Measurements from ENCODE around the gene SAMD7.

Gene SAMD7

DNA sequence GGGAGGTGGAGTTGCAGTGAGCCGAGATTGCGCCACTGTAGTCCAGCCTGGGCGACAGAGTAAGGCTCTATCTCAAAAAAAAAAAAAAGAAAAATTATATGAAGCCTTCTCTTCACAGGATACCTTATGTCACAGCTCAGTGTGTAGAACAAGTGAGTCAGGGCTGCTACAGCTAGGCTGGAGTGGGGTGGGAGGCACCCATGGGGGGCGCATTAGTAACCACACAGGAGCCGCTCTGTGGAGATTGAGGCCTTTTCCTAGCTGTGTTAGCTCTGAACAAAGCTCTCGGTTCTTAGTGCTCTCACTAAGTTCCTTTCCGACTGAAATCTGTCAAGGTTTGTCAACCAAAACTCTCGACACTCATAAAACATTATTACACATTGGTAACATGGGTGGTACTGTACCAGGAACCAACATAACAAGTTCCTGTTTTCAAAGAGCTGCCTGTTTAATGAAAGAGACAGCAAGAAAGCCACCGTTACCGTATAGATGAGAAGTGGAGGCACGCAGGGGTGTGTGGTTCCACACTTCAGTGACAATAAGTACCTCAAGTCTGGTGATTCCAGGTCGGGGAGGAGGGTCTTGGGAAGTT is 46.1 kb upstream of the SAMD7 start:
- Histone ChIP-seq H3K27me3 (ENCODE audit: control insufficient read depth, insufficient read depth, low read length) (no peaks in the 10 kb centered on the region), H2AFZ (no peak overlapping the region), H3K9me3 (ENCODE audit: control insufficient read depth, low read length) (no peaks in the 10 kb centered on the region), H3K27ac (no peak overlapping the region), H3K4me1 (no peaks in the 10 kb centered on the region), H3K36me3 (ENCODE audit: control insufficient read depth, insufficient read depth, low read length) (no peaks in the 10 kb centered on the region), H3K4me2 (ENCODE audit: low read length) (no peak overlapping the region), H3K9ac (no peak overlapping the region), H3K79me2 (no peaks in the 10 kb centered on the region), H3K4me3 (ENCODE audit: low read depth, low read length) (no peak overlapping the region)
- TF ChIP-seq, protein P1, sequence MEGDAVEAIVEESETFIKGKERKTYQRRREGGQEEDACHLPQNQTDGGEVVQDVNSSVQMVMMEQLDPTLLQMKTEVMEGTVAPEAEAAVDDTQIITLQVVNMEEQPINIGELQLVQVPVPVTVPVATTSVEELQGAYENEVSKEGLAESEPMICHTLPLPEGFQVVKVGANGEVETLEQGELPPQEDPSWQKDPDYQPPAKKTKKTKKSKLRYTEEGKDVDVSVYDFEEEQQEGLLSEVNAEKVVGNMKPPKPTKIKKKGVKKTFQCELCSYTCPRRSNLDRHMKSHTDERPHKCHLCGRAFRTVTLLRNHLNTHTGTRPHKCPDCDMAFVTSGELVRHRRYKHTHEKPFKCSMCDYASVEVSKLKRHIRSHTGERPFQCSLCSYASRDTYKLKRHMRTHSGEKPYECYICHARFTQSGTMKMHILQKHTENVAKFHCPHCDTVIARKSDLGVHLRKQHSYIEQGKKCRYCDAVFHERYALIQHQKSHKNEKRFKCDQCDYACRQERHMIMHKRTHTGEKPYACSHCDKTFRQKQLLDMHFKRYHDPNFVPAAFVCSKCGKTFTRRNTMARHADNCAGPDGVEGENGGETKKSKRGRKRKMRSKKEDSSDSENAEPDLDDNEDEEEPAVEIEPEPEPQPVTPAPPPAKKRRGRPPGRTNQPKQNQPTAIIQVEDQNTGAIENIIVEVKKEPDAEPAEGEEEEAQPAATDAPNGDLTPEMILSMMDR (IDR thresholded peaks at IDR 0.05): no peak

DNA sequence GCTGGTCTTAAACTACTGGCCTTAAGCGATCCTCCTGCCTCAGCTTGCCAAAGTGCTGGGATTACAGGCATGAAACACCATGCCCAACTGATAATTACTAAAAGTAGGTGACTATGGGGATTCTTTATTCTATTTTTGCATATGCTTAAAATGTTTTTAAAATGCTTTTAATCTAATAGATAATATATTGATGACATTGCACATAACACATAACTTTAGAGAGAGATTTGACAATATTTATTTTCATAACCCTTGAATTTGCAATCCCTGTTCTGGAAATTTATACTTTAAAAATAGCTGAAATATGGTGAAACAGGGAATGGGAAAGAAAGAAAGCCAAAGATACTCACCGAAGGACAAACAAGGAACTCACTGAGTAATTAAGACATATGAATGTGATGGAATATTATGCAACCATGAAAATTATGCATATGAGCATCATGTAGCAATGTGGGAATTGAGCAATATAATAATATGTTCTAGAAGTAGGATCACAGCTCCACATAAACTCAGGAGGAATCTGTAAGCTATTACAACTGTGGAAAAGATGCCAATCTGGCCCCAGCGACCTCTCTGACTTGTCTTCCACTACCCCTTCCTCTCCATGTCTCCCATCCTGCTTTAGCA is 43.7 kb upstream of the SAMD7 start:
- Histone ChIP-seq H3K27me3 (ENCODE audit: control insufficient read depth, insufficient read depth, low read length) (no peaks in the 10 kb centered on the region), H3K36me3 (ENCODE audit: control insufficient read depth, insufficient read depth, low read length) (no peaks in the 10 kb centered on the region), H3K9me3 (ENCODE audit: control insufficient read depth, low read length) (no peaks in the 10 kb centered on the region), H3K4me2 (ENCODE audit: low read length) (no peak overlapping the region), H3K4me3 (ENCODE audit: low read depth, low read length) (no peak overlapping the region), H3K79me2 (no peaks in the 10 kb centered on the region), H3K9ac (no peak overlapping the region), H3K27ac (no peak overlapping the region), H2AFZ (no peak overlapping the region), H3K4me1 (no peaks in the 10 kb centered on the region)
- TF ChIP-seq, protein P1 (IDR thresholded peaks at IDR 0.05): no peak

DNA sequence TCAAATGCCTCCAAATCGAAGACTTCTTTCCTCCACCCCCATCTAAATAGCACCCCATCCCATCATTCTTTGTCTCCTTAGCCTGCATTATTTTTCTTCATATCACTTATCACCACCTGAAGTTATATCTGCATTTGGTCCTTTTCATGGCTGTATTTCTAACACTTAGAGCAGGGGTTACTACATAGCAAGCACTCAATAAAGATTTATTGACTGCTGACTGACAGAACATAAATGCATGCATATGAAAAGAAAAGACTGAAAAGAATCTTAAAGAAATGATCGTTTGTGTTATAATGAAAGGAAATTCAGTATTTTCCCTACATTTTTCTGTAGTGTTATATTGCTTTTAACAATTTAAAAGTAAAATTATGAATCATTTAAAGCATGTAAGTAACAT is 43.0 kb upstream of the SAMD7 start:
- H3K27ac ChIP-seq: no peak overlapping the region
- H3K4me1 ChIP-seq: no peaks in the 10 kb centered on the region
- H3K27me3 ChIP-seq (ENCODE audit: control insufficient read depth, insufficient read depth, low read length): no peaks in the 10 kb centered on the region
- no peak overlapping the region for H3K9ac ChIP-seq
- TF ChIP-seq, protein P1 (IDR thresholded peaks at IDR 0.05): no peak
- H3K36me3 ChIP-seq (ENCODE audit: control insufficient read depth, insufficient read depth, low read length): no peaks in the 10 kb centered on the region
- no peak overlapping the region for H2AFZ ChIP-seq
- no peak overlapping the region for H3K4me3 ChIP-seq (ENCODE audit: low read depth, low read length)
- no peaks in the 10 kb centered on the region for H3K79me2 ChIP-seq
- no peaks in the 10 kb centered on the region for H3K9me3 ChIP-seq (ENCODE audit: control insufficient read depth, low read length)
- H3K4me2 ChIP-seq (ENCODE audit: low read length): no peak overlapping the region

DNA sequence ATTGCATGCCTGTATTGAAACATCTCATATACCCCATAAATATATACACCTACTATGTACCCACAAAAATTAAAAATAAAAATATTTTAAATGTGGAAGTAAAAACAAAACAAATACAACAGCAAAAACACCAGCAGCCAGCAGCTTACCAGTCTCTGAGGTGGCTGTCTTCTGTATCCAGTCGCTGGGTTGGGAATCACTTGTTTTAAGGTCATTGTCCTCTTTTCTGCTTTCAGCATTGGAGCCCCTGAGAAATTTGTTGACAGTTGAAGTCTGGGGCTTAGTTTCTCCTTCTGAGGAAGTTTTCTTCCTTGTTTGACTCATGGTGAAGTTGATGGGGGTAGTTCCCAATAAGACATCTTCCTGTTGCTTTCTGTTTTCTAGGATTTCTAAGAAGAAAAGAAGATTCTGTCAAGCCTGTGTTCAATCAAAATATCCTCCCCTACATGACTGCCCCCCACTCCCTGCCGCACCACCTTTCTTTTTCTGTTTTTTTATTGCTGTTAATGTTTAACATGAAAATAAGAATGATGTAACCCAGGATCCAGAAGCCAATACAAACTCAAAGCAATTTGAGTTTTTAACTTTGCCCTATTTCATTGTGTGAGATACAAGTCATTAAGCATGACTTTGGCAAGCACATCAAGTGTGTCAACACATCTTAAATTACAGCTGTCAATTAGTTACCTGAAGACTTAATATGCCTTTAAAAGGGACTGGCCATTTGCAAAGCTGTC is 41.7 kb upstream of the SAMD7 start, which contains the start of gene LRRC31:
Gene LRRC31, minus strand, starts transcription at position 452 of the 737 bp plus-strand sequence. Its CDS starts 128 bp downstream, at position 324.
- TF ChIP-seq, protein P1 (IDR thresholded peaks at IDR 0.05): no peak
- H3K9ac ChIP-seq: no peak within 1 kb of the TSS
- no peaks in the 10 kb centered on the region for H3K4me1 ChIP-seq
- H3K4me2 ChIP-seq (ENCODE audit: low read length): no peak within 1 kb of the TSS
- H3K9me3 ChIP-seq (ENCODE audit: control insufficient read depth, low read length): no peaks in the 10 kb centered on the region
- no peaks in the 10 kb centered on the region for H3K79me2 ChIP-seq
- no peak within 1 kb of the TSS for H3K27ac ChIP-seq
- H3K4me3 ChIP-seq (ENCODE audit: low read depth, low read length): no peak within 1 kb of the TSS
- no peaks in the 10 kb centered on the region for H3K27me3 ChIP-seq (ENCODE audit: control insufficient read depth, insufficient read depth, low read length)
- H3K36me3 ChIP-seq (ENCODE audit: control insufficient read depth, insufficient read depth, low read length): no peaks in the 10 kb centered on the region
- no peak within 1 kb of the TSS for H2AFZ ChIP-seq
